GM10266 (cell line): ENCODE data around the gene CETN2.

Experiments
- DNase-seq: peaks from one replicate; pipeline ENCODE4 v3.0.0; 2012; ENCODE audit errors: extremely low spot score
- CTCF ChIP-seq: IDR thresholded peaks from 2 replicates; pipeline ENCODE4 v1.5.1; 2012; ENCODE audit warnings: mild to moderate bottlenecking, low read depth; ENCODE audit not compliant: control insufficient read depth, insufficient read depth; ENCODE audit errors: missing control alignments

The CETN2 gene

GRCh38 chrX:152831391-152831790 lies 834 bp upstream of the CETN2 start:
- no peak for TF ChIP-seq CTCF
- DNase-seq = no peak

- no peak for DNase-seq
- no peak for TF ChIP-seq CTCF
These were observed 5.6 kb downstream of the CETN2 start for GRCh38 chrX:152824841-152825374.

- DNase-seq = no peak
- TF ChIP-seq CTCF = no peak
These were observed 6.9 kb downstream of the CETN2 start for GRCh38 chrX:152823657-152824056.

GRCh38 chrX:152822383-152823086 lies 8.0 kb downstream of the CETN2 start:
- TF ChIP-seq CTCF = no peak
- no peak for DNase-seq

- TF ChIP-seq CTCF = peak; percentile 37
- DNase-seq = no peak
These were observed 9.3 kb downstream of the CETN2 start for GRCh38 chrX:152821145-152821765.

GRCh38 chrX:152819732-152820131 lies 10.8 kb downstream of the CETN2 start:
- TF ChIP-seq CTCF = no peak
- no peak for DNase-seq

- TF ChIP-seq CTCF = no peak
- no peak for DNase-seq
These were observed 11.3 kb downstream of the CETN2 start for GRCh38 chrX:152819266-152819665.
